Measurements from ENCODE around the gene LRRC8B. TPM values are rescaled to one million over a fixed set of nuclear protein-coding genes. Genes with fewer than 3 reads are reported as not detected.
"Not testable (repeated sequence)": the region's sequence is repeated elsewhere in the genome, so short reads cannot be mapped to it uniquely, and the experiment has no call there.

Gene LRRC8B
- total RNA-seq, 4 donors from 2014 or later = 8.7 to 19.5 (median 9.2) TPM

GRCh38 chr1:89502042-89502441 lies 22.6 kb upstream of the LRRC8B start:
- Histone ChIP-seq H3K4me3 (no peak overlapping the region), H3K27ac (no peak overlapping the region), H3K4me1 (peaks cover 0 to 19% (median 0%) of the 10 kb centered on the region in 3 donors), H3K27me3 (no peaks in the 10 kb centered on the region), H3K9me3 (no peaks in the 10 kb centered on the region), H3K36me3 (no peaks in the 10 kb centered on the region)
- WGBS, 2 donors = 39 to 71% methylated on average over 2 of the region's 2 CpGs
- DNase-seq = no peak
- intact Hi-C loops (cut with DNase I) = no loop called here
- TF ChIP-seq CTCF (IDR thresholded peaks at IDR 0.05) = no peak
- TF ChIP-seq POLR2A (IDR thresholded peaks at IDR 0.05) = no peak

DNA sequence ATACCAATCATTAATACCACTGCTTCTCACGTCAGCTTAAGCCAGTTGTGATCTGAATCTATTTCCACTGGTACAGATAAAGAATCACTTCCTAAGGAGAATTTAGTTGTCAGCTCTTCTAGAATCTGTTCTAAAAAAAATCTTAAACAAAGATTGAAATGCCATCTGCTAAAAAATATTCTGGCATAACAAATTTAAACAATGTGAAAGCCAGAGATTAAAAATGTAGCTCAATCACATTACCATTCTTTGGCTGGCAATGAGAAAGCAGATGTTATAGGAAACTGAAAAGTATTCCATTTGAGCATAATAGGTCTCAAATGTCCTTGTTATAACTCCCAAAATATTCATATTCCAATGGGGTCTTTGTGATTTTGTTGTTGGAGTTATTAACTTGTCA lies 21.7 kb upstream of the LRRC8B start:
- DNase-seq = no peak
- Histone ChIP-seq H3K27me3 (no peaks in the 10 kb centered on the region), H3K4me1 (peaks cover 0 to 19% (median 0%) of the 10 kb centered on the region in 3 donors), H3K9me3 (no peaks in the 10 kb centered on the region), H3K36me3 (no peaks in the 10 kb centered on the region), H3K27ac (no peak overlapping the region), H3K4me3 (no peak overlapping the region)
- WGBS, 2 donors = 83 to 90% methylated on average over 1 of the region's 1 CpG
- no peak for TF ChIP-seq POLR2A (IDR thresholded peaks at IDR 0.05)
- TF ChIP-seq CTCF (IDR thresholded peaks at IDR 0.05) = no peak
- intact Hi-C loops (cut with DNase I) = no loop called here

DNA sequence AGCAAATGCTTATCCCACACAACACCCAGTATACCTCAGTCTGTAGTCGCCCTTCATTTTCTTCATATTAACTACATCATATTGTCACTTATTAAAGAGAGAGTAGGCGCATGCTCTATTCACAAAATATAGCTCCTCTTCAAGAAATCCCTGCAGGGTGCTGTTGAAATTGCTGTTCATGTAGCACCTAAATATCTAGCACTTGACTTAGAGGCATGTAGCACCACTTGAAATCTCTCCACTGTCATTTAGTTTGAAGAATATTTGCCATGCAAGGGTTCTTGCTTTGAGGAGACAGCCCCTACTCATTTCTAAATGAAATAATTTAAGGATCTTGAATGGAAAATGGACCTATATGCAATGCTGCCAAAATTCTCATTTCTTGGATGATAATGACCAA lies 20.9 kb upstream of the LRRC8B start:
- 61 to 82% methylated on average over 2 of the region's 2 CpGs for WGBS, 2 donors
- TF ChIP-seq POLR2A (IDR thresholded peaks at IDR 0.05) = no peak
- Histone ChIP-seq H3K27me3 (no peaks in the 10 kb centered on the region), H3K9me3 (no peaks in the 10 kb centered on the region), H3K4me3 (no peak overlapping the region), H3K27ac (no peak overlapping the region), H3K36me3 (no peaks in the 10 kb centered on the region), H3K4me1 (peaks cover 0 to 17% (median 0%) of the 10 kb centered on the region in 3 donors)
- intact Hi-C loops (cut with DNase I) = no loop called here
- no peak for DNase-seq

- DNase-seq; H3K36me3 ChIP-seq; H3K27ac ChIP-seq; H3K4me3 ChIP-seq; intact Hi-C loops (cut with DNase I); H3K9me3 ChIP-seq; H3K27me3 ChIP-seq; H3K4me1 ChIP-seq: not testable (repeated sequence)
- 87 to 93% methylated on average over 5 of the region's 5 CpGs for WGBS, 2 donors
Observed at GRCh38 chr1:89510061-89510460, 14.6 kb upstream of the LRRC8B start.

DNA sequence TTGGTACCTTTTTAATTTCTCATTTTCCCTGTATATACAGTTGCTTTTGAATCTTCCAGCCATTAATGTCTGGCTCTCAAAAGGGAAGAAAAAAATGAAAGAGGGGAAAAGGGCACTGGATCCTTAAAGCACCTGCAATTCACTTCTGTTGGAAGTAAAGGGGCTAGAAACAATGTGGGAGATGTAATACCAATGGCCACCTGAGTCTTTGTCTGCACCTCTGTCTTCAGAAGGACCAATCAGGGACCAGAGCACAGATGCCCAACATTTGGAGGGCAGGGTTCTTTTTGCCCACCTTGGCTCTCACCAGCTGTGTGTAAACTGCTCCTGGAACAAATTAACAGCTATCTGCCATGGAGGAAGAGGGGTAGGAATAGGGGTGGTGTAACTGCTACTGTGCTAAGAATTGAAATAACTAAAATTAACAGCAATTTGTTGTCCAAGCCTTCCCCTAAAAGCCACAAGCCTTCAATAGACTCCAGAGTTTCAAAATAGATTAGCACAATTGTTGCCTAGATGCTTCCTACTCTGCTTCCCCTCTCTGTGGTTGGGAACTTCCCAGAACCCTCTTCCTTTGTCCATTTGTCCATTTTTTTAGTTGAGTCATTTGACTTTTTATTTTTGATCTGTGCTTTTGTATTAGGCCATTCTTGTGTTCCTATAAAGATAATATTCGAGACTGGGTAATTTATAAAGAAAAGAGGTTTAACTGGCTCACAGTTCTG lies 11.5 kb upstream of the LRRC8B start:
- intact Hi-C loops (cut with DNase I) = no loop called here
- Histone ChIP-seq H3K4me1 (no peaks in the 10 kb centered on the region), H3K27ac (no peak overlapping the region), H3K36me3 (no peaks in the 10 kb centered on the region), H3K4me3 (no peak overlapping the region), H3K27me3 (no peaks in the 10 kb centered on the region), H3K9me3 (peaks cover 0 to 8% (median 0%) of the 10 kb centered on the region in 3 donors)
- 83 to 100% methylated on average over 1 of the region's 1 CpG for WGBS, 2 donors
- TF ChIP-seq CTCF (IDR thresholded peaks at IDR 0.05) (no peak), POLR2A (IDR thresholded peaks at IDR 0.05) (no peak)
- no peak for DNase-seq

DNA sequence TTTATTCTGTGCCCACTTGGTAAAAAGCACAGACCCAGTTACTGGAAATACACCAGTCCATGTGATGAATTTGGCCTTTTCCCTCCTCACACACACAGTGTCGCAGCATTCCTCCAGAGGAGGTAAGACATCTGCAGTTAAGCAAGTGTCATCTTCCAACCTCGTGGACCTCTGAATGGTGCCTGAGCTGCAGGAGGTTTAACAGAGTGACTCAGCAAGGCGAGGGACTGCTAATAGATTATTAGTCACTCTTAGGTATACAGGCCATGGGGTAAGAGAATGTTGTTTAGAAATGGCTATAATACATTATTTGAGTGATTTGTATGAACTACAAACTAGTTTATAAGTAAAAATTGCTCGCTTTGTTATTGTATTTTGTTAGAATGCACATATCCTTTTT lies 8.6 kb upstream of the LRRC8B start:
- WGBS, 2 donors = 53 to 56% methylated on average over 4 of the region's 4 CpGs
- Histone ChIP-seq H3K27ac (no peak overlapping the region), H3K4me1 (peaks cover 0 to 5% (median 0%) of the 10 kb centered on the region in 3 donors), H3K9me3 (peaks cover 0 to 1% (median 0%) of the 10 kb centered on the region in 3 donors), H3K27me3 (no peaks in the 10 kb centered on the region), H3K36me3 (no peaks in the 10 kb centered on the region), H3K4me3 (no peak overlapping the region)
- intact Hi-C loops (cut with DNase I) = no loop called here
- DNase-seq = no peak
- no peak for TF ChIP-seq POLR2A (IDR thresholded peaks at IDR 0.05)
- TF ChIP-seq CTCF (IDR thresholded peaks at IDR 0.05) = no peak
